Stimulated activated CD4-positive, alpha-beta T cell treated with anti-CD3 and anti-CD28 coated beads, Interleukin-15, amount 100 ng/mL, for 48 hours (primary cell): ENCODE data around the gene NFKBIL1.
"Not testable (repeated sequence)": the region's sequence is repeated elsewhere in the genome, so short reads cannot be mapped to it uniquely, and the experiment has no call there.

ENCODE experiments used
- DNase-seq, 2 donors: peaks; one replicate each; pipeline ENCODE4 v3.0.0-alpha.2; 2020; ENCODE audit warnings: low read depth in 2 of 2

Gene NFKBIL1

DNA sequence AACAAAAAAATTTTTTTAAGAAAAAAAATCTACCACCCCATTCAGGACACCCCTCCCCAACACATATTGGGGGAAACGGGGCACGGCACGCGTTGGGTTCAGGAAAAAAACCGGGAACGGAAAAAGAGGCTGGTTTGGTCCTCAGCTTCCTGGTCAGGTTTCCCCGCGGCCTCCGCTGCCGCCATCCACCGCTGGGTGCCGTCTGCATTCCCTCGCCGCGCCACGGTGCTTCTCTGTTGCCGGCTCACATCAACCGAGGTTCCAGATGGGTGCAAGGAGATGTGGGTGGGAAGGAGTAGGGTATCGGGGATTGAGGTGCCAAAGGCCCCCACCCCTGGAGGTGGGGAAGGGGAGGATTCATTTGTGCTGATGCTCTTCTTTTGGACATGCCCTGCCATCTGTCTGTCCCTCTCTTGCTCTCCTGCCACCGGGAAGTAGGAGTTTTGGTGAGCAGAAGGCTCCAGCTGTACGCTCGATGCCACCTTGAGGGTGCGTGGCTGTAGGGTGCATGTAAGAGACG, 12.8 kb upstream of the NFKBIL1 start:
- DNase-seq = no peak

GRCh38 chr6:31535538-31536324, 11.7 kb upstream of the NFKBIL1 start:
- DNase-seq = no peak

DNA sequence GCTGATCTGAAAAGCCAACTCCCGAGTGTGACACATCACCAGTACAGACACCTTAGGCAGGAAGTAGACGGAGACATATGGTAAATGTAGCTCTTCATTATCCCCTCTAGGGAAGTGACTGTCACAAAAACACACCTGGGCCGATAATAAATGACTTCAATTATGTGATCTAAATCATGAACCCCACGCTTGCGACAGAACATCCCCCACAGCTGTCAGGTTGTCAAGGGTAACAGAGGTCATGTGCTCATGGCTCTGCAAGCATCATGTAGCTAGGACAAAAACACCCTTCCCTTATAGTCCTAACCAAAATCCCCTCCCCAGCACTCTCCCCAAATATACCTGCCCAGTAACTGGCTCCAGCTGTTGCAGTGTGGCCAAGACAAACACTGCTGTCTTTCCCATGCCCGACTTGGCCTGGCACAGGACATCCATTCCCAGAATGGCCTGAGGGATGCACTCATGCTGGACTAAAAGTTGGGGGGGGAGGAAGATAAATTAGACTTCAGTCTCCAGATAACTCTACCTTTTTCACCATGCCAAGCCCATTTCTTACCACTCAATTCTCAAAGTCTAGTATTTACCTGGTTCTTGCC, 8.5 kb upstream of the NFKBIL1 start:
- no peak for DNase-seq

GRCh38 chr6:31540640-31541039, 6.8 kb upstream of the NFKBIL1 start:
- no peak for DNase-seq

DNA sequence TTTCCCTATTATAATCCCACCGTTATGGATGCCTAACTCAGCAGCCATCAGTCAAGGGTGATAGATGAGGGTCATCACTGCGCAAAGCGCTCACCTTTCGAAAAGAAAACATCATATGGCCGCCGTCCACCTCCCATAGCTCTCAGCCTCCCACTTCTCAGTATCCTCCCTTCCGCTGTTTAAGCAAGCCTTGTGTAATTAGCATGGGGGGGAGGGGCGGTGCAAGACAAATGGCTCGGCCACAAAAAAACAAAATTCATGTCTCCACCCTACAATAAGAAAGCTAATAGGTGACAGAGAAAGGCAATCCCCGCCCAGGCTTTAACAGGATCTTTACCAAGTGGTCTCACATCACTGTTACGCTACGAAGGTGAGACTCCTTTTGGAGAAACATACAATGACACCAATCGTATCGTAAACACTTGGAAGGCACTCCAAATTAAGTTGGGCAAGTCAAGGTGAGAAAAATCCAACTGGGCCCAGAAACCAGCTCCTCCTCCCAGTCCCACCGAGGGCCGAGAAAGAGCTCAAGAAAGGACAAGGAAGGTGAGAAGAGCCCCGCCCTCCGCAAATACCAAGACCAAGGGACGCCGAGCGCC, 6.2 kb upstream of the NFKBIL1 start:
- peak in 1 of 2 donors; percentile 37 for DNase-seq

DNA sequence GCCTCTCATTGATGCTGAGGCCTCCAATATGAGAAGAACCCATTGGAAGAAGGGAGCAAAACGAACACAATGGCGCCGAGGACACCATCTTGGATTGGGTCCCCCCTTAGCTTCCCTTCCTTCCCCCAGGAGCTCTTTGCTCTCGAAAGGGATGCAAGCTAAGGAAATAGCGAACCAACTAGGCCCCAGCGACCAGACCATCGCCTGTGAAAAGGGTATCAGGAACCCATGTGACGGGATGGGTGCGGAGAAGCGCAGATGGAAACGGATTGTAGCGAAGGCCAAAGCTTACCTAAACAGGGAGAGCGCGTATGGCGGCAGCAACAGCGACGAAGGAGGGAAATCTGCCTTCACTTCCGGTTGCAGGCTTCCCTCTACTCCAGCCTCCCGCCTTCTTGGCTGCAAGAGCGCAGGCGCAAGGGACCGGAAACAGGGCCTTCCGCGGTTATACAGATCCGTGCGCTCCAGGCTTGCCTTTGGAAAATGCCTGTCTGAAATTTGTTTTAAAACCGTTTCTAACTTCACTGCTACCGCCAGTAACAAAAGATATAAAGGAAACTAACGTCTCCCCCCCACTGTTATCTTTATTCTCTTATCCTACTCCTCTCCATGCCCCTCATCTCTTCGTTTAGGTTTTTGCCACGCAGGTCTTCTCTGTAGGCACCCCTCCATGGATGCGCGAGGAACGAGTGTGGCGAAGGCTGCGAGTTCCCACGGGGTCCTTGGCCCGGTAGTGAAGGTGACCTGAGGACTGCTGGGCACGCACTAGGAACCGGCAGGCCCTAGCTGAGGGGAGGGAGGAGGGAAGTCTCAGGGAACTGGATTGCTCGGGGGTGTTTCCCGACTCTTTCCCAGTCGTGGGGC, 5.5 kb upstream of the NFKBIL1 start, which contains the start of gene DDX39B:
TSS of gene DDX39B (minus strand) at position 346 of the 864 bp plus-strand sequence. CDS start 1,471 bp downstream, outside the sequence.
- peak; percentile 89 to 91 for DNase-seq

GRCh38 chr6:31543639-31544038, 3.8 kb upstream of the NFKBIL1 start:
- no peak for DNase-seq

DNA sequence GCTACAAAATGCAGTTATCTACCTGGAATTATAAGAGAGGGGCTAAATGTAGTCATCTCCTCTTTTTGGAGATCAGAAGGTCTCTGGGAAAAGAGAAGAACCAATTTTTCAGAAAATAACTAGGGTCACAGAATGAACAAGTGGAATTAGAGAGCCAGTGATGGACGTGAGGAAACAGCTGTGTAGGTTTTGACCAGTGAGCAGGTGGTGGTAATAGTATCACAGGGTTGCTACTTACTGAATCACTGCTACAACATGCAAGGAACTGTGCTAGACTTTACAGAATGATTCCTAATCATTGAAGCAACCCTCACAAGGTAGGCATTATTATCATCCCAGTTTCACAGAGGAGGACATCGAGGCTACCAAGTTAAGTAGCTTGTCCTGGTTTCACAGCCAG, 2.7 kb upstream of the NFKBIL1 start:
- DNase-seq = no peak

DNA sequence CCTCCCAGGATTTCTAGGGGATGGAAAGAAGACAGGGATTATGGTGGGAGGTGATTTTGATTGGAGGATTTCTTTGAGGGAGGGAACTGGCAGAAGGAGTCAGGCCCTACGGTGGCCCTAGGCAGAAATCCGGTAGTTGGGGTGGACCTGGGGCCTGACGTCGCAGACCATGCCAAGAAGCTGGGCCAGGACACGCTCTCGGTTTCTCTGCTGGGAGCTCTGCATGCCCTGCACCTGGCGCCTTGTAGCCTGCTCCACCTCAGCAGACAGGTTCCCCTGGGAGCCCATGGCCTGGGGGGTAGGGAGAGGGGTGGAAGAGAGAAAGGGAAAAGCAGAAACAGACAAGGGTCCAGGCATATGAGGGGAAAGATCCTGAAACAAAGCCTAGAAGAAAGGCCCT, 2.1 kb upstream of the NFKBIL1 start:
- DNase-seq = no peak

DNA sequence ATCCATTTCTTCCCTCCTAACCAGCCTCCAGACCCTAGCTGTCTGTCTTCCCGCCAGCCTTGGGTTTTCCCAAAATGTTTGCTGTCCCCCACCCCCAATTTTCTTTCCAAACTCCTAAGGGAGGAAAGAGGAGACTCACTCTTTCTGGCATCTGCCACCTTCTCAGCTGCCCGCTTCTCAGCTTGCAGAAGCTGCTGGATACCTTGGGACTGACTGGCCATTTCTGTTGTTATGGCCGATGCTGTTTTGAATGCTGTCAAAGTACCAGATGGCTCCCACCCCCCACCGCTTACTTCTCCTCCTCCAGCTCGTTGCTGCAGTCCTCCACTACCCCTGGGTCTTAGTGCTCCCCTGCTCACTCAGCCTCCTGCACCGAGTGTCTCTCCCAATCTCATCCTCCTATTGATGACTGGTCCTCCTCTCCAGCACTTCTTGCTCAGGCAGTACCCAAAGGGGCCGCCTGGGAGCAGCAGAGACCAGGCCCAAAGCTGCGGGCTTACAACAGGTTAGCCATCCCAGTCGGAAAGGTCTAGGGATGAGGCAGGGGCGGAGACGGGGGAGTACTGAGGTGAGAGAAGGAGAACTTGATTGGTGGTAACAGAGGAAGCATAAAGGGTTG, 960 bp upstream of the NFKBIL1 start, which contains the start of gene ATP6V1G2:
TSS of gene ATP6V1G2 (minus strand) at position 270 of the 619 bp plus-strand sequence. CDS start at position 221, 49 bp downstream.
- DNase-seq = peak; percentile 83 to 88

- no peak for DNase-seq
These were observed 527 bp downstream of the NFKBIL1 start for GRCh38 chr6:31547727-31548543.

DNA sequence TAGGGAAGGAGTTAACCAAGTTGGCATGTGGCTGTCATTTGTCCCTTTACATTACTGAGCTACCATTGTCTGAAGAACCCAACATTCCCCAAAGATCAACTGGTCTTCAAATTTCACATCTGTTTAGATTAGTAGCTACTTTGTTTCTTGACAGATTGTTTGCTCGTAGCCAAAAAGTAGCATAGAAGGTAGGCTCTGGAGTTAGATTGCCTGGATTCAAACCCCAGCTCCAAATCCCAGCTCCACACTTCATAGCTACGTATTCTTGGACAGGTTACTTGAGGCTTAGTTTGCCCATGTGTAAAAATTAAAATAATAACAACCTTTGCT, 1.1 kb downstream of the NFKBIL1 start:
- DNase-seq = no peak

DNA sequence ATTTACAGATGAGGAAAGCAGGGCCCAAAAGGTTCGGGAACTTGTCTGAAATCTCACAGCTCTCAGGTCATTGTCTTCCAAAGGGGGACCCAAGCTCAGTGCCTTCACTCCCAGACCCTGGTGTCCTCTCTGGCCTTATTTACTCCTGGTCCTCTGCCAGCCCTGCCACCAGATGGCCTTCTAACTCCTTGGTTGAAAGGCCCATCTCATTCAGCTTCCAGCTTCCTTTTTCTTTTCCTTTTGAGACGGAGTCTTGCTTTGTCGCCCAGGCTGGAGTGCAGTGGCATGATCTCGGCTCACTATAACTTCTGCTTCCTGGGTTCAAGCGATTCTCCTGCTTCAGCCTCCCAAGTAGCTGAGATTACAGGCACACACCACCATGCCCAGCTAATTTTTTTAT, 4.0 kb downstream of the NFKBIL1 start:
- not testable (repeated sequence) for DNase-seq

DNA sequence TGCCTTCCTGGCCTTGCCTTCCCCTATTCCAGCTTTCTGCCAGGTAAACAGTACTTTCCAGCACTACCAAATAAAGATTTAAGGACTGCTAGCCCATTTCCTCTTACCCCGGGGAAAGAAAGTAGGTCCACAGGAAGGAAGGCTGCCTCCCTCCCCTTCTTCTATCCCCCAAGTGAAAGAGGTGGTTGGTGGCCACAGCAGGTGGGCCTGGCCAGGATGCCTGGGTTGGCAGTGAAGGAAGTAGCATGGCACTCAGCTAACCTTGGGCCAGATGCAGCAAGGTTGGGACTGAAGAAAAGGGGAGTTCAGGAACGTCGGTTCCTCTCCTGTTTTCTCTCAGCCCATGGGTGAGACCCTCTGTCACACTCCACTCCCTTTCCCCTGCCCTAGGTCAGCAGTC, 8.9 kb downstream of the NFKBIL1 start:
- no peak for DNase-seq

DNA sequence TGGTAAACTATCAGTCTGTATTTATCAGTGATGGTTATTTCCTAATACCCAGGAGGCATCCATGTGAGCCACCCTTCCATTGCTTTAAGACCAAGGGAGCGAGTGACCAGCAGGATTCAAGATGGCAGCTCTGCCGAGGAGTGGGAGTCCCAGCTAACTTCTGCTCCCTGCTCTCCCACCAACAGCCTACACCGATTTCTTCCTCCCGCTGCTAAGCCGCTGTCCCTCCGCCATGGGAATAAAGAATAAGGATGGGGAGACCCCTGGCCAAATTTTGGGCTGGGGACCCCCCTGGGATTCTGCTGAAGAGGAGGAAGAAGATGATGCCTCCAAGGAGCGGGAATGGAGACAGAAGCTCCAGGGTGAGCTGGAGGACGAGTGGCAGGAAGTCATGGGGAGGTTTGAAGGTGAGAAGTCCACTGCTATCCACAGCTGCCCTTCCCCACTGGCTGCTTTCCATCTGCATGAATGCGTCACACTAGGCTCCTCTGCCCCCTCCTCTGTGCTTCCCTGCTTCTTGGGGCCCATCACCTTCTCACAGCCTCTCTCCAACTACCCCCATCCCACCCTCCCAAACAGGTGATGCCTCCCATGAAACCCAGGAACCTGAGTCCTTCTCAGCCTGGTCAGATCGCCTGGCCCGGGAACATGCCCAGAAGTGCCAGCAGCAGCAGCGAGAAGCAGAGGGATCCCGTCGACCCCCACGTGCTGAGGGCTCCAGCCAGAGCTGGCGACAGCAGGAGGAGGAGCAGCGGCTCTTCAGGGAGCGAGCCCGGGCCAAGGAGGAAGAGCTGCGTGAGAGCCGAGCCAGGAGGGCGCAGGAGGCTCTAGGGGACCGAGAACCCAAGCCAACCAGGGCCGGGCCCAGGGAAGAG, 10.3 kb downstream of the NFKBIL1 start:
- no peak for DNase-seq

DNA sequence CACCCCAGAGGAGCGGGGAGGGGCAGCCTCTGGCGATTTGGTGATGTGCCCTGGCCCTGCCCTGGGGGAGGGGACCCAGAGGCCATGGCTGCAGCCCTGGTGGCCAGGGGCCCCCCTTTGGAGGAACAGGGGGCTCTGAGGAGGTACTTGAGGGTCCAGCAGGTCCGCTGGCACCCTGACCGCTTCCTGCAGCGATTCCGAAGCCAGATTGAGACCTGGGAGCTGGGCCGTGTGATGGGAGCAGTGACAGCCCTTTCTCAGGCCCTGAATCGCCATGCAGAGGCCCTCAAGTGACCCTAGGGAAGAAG, 10.9 kb downstream of the NFKBIL1 start:
- DNase-seq = no peak

DNA sequence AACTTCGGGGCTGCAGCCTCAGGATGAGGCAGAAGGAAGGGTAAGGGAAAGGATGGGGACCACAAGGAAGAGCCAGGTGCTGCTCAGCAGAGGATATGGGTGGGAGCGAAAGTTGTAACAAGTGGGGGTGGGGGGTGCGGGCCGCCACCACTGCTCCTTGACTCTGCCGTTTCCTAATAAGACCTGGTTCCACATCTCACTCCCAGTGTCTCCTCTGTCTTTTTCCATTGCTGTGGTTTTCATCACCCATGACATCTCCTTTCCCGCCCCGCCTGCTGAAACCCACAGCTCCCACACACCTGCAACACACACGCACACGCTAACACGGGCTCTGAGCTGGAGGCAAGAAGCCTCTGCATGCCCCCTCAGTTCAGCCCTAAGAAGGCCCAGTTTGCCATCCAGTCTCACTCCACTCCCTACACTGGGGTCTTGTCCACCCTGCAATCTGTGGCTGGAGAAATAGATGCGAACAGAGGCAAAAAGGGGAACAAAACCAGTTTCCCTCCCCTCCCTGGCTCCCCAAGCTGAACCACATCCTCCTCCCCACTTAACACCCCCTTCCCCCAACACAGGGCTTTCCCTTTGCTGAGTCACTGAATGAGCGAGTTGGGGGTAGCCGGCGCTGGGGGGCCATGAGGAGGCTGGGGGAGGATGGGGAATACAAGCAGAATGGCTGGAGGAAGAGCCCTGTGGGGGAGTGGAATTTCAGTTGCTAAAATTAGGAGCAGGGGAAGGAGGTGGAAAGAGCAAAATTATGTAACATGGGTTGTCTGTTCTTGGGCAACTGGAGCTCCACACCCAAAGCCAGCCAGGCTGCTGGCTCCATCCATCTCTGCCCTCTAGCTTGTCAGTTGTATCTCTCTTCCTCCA, 11.5 kb downstream of the NFKBIL1 start:
- peak in 1 of 2 donors; percentile 61 for DNase-seq

- no peak for DNase-seq
These were observed 12.2 kb downstream of the NFKBIL1 start for GRCh38 chr6:31559606-31559957.
